Activated CD4-positive, alpha-beta memory T cell treated with anti-CD3 and anti-CD28 coated beads, Interleukin-2, amount 10 ng/mL, durations not matched to agents 7 days and 5 days (primary cell): ENCODE results near the gene PPDPF. TPM values are rescaled to one million over a fixed set of nuclear protein-coding genes. Genes with fewer than 3 reads are reported as not detected.
"Not testable (repeated sequence)": the region's sequence is repeated elsewhere in the genome, so short reads cannot be mapped to it uniquely, and the experiment has no call there.

ENCODE experiments used
- CTCF ChIA-PET: fragments of 350-600 bp; sonication (Branson Sonifier 250); formaldehyde crosslinking; loops from one replicate; lab custom pipeline; 2021; ENCODE audit warnings: antibody characterized with exemption, inconsistent platforms; lab: Charles Lee
- POLR2A ChIA-PET: fragments of 350-600 bp; sonication (Branson Sonifier 250); formaldehyde crosslinking; loops from one replicate; lab custom pipeline; 2021; ENCODE audit warnings: antibody characterized with exemption; lab: Charles Lee
- DNase-seq: peaks from one replicate; pipeline ENCODE4 v3.0.0-alpha.2; 2020
- H3K27ac Mint-ChIP-seq: one replicate; pipeline ENCODE4 v1.8.0; 2021; ENCODE audit warnings: mild to moderate bottlenecking, mixed read lengths
- H3K27me3 Mint-ChIP-seq: one replicate; pipeline ENCODE4 v1.8.0; 2021; ENCODE audit warnings: mixed read lengths
- H3K36me3 Mint-ChIP-seq: one replicate; pipeline ENCODE4 v1.8.0; 2021; ENCODE audit warnings: low read depth, mixed read lengths
- H3K4me1 Mint-ChIP-seq: one replicate; pipeline ENCODE4 v1.8.0; 2021; ENCODE audit warnings: mixed read lengths
- H3K4me3 Mint-ChIP-seq: one replicate; pipeline ENCODE4 v1.8.0; 2021; ENCODE audit warnings: mild to moderate bottlenecking, mixed read lengths
- H3K9me3 Mint-ChIP-seq: one replicate; pipeline ENCODE4 v1.8.0; 2021; ENCODE audit warnings: mixed read lengths
- total RNA-seq, 2 experiments: library from RNA; stranded (reverse); gene quantifications; one replicate each; pipeline ENCODE4 v1.2.3, GENCODE V29; 2021

The PPDPF gene
- total RNA-seq, 2 experiments from 2014 or later, result 228 to 232 TPM

DNA sequence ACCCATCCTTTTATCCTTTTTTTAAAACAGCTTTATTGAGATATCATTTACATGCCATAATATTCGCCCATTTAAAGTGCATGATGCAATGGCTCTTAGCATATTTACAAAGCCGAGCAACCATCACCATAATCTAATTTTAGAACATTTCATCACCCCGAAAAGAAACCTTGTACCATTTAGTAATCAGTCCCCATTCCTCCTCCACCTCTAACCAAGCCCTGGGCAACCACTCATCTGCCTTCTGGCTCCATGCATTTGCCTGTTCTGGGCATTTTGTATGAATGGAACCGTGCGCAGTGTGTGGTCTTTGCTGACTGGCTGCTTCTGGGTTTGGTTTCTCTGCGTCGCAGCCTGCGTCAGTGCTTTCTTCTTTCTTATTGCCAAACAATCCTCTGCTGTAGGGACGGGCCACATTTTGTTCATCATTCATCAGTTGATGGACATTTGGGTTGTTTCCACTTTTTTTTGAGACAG, 11.4 kb upstream of the PPDPF start:
- Mint-ChIP-seq H3K27ac (no peak overlapping the region), H3K9me3 (no peaks in the 10 kb centered on the region), H3K4me3 (no peak overlapping the region), H3K36me3 (no peaks in the 10 kb centered on the region), H3K4me1 (peaks cover 15% of the 10 kb centered on the region), H3K27me3 (peaks cover 51% of the 10 kb centered on the region)
- CTCF ChIA-PET, result interaction anchor here (1.5 kb wide), 1 partner anchor 12 kb away, joined by 4 read pairs; no protein-coding TSS in a partner anchor
- POLR2A ChIA-PET, result interaction anchor here (0.9 kb wide), 1 partner anchor 15 kb away, joined by 3 read pairs; no protein-coding TSS in a partner anchor
- DNase-seq, result no peak

DNA sequence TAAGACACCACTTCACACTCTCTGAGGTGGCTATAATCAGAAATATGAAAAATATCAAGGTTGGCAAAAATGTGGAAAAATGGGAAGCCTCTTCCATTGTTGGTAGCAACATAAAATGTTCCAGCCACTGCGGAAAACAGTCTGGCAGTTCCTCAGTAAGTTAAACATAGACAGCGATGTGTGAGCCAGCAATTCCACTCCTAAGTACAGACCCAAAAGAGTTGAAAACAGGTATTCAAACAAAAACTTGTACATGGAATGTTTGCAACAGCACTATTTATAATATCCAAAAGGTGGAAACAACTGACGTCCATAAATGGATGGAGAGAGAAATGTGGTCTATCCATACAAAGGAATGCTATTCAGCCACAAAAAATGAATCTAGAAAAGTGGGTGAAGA, 7.4 kb upstream of the PPDPF start:
- POLR2A ChIA-PET, result no interaction called here
- Mint-ChIP-seq H3K27me3 (peaks cover 54% of the 10 kb centered on the region), H3K4me3 (no peak overlapping the region), H3K9me3 (peaks cover 4% of the 10 kb centered on the region), H3K36me3 (peaks cover 3% of the 10 kb centered on the region), H3K27ac (no peak overlapping the region), H3K4me1 (peaks cover 3% of the 10 kb centered on the region)
- CTCF ChIA-PET, result no interaction called here
- DNase-seq, result no peak

DNA sequence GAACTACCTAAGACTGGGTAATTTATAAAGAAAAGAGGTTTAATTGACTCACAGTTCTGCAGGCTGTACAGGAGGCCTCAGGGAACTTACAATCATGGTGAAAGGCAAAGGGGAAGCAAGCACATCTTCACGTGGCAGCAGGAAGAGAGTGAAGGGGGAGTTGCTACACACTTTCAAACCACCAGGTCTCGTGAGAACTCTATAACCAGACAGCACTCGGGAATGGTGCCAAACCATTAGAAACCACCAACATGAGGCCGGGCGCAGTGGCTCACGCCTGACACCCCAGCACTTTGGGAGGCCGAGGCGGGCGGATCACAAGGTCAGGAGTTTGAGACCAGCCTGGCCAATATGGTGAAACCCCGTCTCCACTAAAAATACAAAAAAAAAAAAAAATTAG, 6.0 kb upstream of the PPDPF start:
- H3K9me3 Mint-ChIP-seq, DNase-seq, H3K4me1 Mint-ChIP-seq, H3K4me3 Mint-ChIP-seq, CTCF ChIA-PET, POLR2A ChIA-PET, H3K27ac Mint-ChIP-seq, H3K36me3 Mint-ChIP-seq: not testable (repeated sequence)
- peaks cover 47% of the 10 kb centered on the region for H3K27me3 Mint-ChIP-seq

GRCh38 chr20:63517376-63518309, 2.9 kb upstream of the PPDPF start:
- Mint-ChIP-seq H3K36me3 (peaks cover 11% of the 10 kb centered on the region), H3K27me3 (peaks cover 30% of the 10 kb centered on the region), H3K9me3 (peaks cover 6% of the 10 kb centered on the region), H3K4me1 (peaks cover 6% of the 10 kb centered on the region), H3K4me3 (no peak overlapping the region), H3K27ac (no peak overlapping the region)
- POLR2A ChIA-PET, result no interaction called here
- CTCF ChIA-PET, result interaction anchor here (1.2 kb wide), 1 partner anchor 20 kb away, joined by 4 read pairs; the partner anchor contains the start of gene PTK6
- no peak for DNase-seq

DNA sequence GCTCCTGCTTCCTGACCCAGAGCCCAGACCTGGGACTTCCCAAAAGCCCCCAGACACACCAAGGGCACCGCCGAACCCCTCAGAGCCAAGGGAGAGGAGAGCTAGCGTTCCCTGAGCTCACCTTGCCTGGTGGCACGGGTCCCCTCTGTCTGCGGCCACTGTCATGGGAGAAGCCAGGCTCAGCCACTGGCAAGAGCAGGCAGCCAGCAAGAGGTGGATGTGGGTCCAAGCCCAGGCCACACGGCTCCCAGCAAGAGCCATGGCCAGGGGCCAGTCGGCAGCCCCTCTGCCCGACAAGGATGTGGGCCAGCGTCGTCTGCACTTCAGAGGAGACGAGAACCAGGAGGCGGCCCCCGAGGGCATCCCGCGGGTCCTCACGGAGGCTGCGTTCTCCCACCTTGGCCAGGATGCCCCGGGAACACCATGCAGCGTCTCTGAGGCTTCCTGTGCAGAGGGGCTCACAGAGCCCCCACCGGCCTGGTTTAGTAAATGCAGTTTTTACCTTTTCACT, 2.2 kb upstream of the PPDPF start:
- H3K4me3 Mint-ChIP-seq, result no peak overlapping the region
- H3K36me3 Mint-ChIP-seq, result peaks cover 19% of the 10 kb centered on the region
- ChIA-PET CTCF (interaction anchor here (1.2 kb wide), 1 partner anchor 19 kb away, joined by 4 read pairs; the partner anchor contains the start of gene PTK6), POLR2A (no interaction called here)
- H3K4me1 Mint-ChIP-seq, result peaks cover 7% of the 10 kb centered on the region
- no peak overlapping the region for H3K27ac Mint-ChIP-seq
- H3K27me3 Mint-ChIP-seq, result peaks cover 23% of the 10 kb centered on the region
- no peak for DNase-seq
- peaks cover 6% of the 10 kb centered on the region for H3K9me3 Mint-ChIP-seq

- ChIA-PET CTCF (interaction anchor here (1.2 to 2.8 kb wide), 2 partner anchors 19 to 22 kb away, joined by 4 to 13 read pairs; partner anchors contain the start of gene PTK6), POLR2A (interaction anchor here (2.7 kb wide), 1 partner anchor 11 kb away, joined by 8 read pairs; no protein-coding TSS in a partner anchor)
- Mint-ChIP-seq H3K4me1 (peaks cover 7% of the 10 kb centered on the region), H3K9me3 (peaks cover 6% of the 10 kb centered on the region), H3K36me3 (peaks cover 25% of the 10 kb centered on the region), H3K27me3 (peaks cover 19% of the 10 kb centered on the region), H3K4me3 (peak overlapping the region; percentile 73), H3K27ac (peak overlapping the region; percentile 58)
- no peak for DNase-seq
Observed at GRCh38 chr20:63518946-63519667, 1.5 kb upstream of the PPDPF start.

- Mint-ChIP-seq H3K9me3 (peaks cover 4% of the 10 kb centered on the region), H3K27ac (peak overlapping the region; percentile 58), H3K36me3 (peaks cover 27% of the 10 kb centered on the region), H3K27me3 (peaks cover 15% of the 10 kb centered on the region), H3K4me1 (peaks cover 10% of the 10 kb centered on the region), H3K4me3 (peak overlapping the region; percentile 73)
- ChIA-PET CTCF (interaction anchor here (0.7 to 2.8 kb wide), 5 partner anchors 23 to 519 kb away, joined by 3 to 13 read pairs (median 4); partner anchors contain the start of gene PRPF6), POLR2A (interaction anchor here (0.6 to 5.1 kb wide), 27 partner anchors 10 to 546 kb away, joined by 3 to 136 read pairs (median 7); partner anchors contain the start of genes GMEB2, HELZ2, LIME1 and PRPF6)
- DNase-seq, result peak; percentile 76
Observed at GRCh38 chr20:63519668-63520503, 679 bp upstream of the PPDPF start.

DNA sequence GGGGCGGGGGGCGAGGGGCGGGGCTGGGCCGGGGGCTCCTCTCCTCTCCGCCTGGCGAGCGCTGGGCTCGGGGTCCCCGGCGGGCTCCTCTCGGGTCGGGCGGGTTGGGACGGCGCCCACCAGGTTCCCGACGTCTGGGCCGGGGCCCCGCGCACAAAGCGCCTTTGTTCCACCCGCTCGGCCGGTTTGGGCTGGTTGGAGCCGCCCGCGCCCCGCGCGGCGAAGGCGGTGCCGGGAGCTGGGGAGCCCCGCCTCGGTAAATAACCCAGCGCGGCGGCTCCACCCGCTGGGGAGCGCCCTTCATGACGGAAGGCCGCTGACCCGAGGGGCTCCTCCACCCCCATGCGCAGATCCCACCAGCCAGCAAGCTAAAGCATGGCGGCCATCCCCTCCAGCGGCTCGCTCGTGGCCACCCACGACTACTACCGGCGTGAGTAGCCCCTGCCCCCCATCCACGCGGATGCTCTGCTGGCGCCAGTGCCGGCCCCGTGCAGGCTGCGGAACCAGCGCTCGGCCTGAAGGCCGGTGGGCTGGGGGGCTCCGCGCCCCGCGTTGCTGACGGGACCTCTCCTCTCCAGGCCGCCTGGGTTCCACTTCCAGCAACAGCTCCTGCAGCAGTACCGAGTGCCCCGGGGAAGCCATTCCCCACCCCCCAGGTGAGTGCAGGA, 503 bp downstream of the PPDPF start:
- Mint-ChIP-seq H3K9me3 (peaks cover 2% of the 10 kb centered on the region), H3K27me3 (peaks cover 5% of the 10 kb centered on the region), H3K27ac (peak overlapping the region; percentile 25), H3K36me3 (peaks cover 27% of the 10 kb centered on the region), H3K4me1 (peaks cover 10% of the 10 kb centered on the region), H3K4me3 (peak overlapping the region; percentile 79)
- ChIA-PET POLR2A (interaction anchor here (0.6 to 5.1 kb wide), 45 partner anchors 9 to 560 kb away, joined by 3 to 136 read pairs (median 4); partner anchors contain the start of genes ARFGAP1, ARFRP1, DNAJC5 and GMEB2), CTCF (interaction anchor here (0.7 to 2.8 kb wide), 7 partner anchors 17 to 518 kb away, joined by 3 to 14 read pairs (median 5); partner anchors contain the start of genes PRPF6 and PTK6)
- peak; percentile 82 for DNase-seq

DNA sequence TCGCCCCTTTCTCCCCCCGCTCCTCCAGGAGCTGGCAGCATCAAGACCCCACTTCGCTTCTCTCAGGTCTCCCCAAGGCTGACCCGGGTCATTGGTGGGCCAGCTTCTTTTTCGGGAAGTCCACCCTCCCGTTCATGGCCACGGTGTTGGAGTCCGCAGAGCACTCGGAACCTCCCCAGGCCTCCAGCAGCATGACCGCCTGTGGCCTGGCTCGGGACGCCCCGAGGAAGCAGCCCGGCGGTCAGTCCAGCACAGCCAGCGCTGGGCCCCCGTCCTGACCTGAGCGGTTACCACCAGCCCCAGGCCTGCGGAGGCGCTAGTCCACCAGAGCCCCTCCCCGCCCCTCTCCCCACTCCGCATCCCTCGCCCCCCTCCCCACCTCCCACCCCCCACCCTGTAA, 1.0 kb downstream of the PPDPF start:
- DNase-seq, result no peak
- Mint-ChIP-seq H3K4me1 (peaks cover 10% of the 10 kb centered on the region), H3K9me3 (peaks cover 2% of the 10 kb centered on the region), H3K27ac (no peak overlapping the region), H3K4me3 (peak overlapping the region; percentile 79), H3K36me3 (peaks cover 27% of the 10 kb centered on the region), H3K27me3 (peaks cover 5% of the 10 kb centered on the region)
- ChIA-PET CTCF (interaction anchor here (1.1 to 2.8 kb wide), 5 partner anchors 16 to 459 kb away, joined by 4 to 14 read pairs (median 7); partner anchors contain the start of genes PRPF6 and PTK6), POLR2A (interaction anchor here (0.6 to 5.1 kb wide), 44 partner anchors 8 to 560 kb away, joined by 3 to 136 read pairs (median 4); partner anchors contain the start of genes ARFGAP1, ARFRP1, DNAJC5 and GMEB2)

- POLR2A ChIA-PET, result interaction anchor here (0.6 to 5.1 kb wide), 13 partner anchors 7 to 546 kb away, joined by 3 to 136 read pairs (median 14); partner anchors contain the start of genes ARFRP1, DNAJC5, GMEB2 and HELZ2
- Mint-ChIP-seq H3K36me3 (peaks cover 27% of the 10 kb centered on the region), H3K4me3 (peak overlapping the region; percentile 58), H3K4me1 (peaks cover 10% of the 10 kb centered on the region), H3K27ac (peak overlapping the region; percentile 26), H3K27me3 (peaks cover 8% of the 10 kb centered on the region), H3K9me3 (peaks cover 2% of the 10 kb centered on the region)
- no peak for DNase-seq
- CTCF ChIA-PET, result interaction anchor here (1.6 to 2.5 kb wide), 2 partner anchors 16 to 119 kb away, joined by 7 to 14 read pairs; partner anchors contain the start of gene PTK6
Observed at GRCh38 chr20:63522091-63522868, 1.7 kb downstream of the PPDPF start.
